Panc1 (cell line): Measurements from ENCODE around the gene C2orf81. TPM values are rescaled to one million over a fixed set of nuclear protein-coding genes. Genes with fewer than 3 reads are reported as not detected.

ENCODE experiments used
- ATAC-seq: fragments of 200-7000 bp; cut with Tn5 transposase; 2 replicates; pipeline ENCODE4 v1.9.1; 2020; ENCODE audit warnings: mild to moderate bottlenecking, moderate library complexity
- BruUV-seq: library from RNA; stranded (reverse); fragments of 400-500 nt; replicated peaks from 2 replicates; lab custom pipeline; 2021; lab: Mats Ljungman, UMichigan
- CTCF ChIA-PET: fragments of 300-600 bp; sonication (Branson Sonifier 250); formaldehyde crosslinking; loops from one replicate; lab custom pipeline; 2022; ENCODE audit warnings: antibody characterized with exemption; lab: Charles Lee
- POLR2A ChIA-PET: fragments of 300-600 bp; sonication (Branson Sonifier 250); formaldehyde crosslinking; loops from one replicate; lab custom pipeline; 2022; ENCODE audit warnings: antibody characterized with exemption; lab: Charles Lee
- DNase-seq: peaks from one replicate; pipeline ENCODE4 v3.0.0-alpha.2; 2010; ENCODE audit warnings: low read depth, low spot score
- H3K27ac ChIP-seq: 2 replicates; pipeline ENCODE4 v1.5.1; 2011; ENCODE audit warnings: mild to moderate bottlenecking, low read length, inconsistent platforms
- H3K27me3 ChIP-seq: fragments of 200-500 bp; sonication (Bioruptor generic); 2 replicates; pipeline ENCODE4 v1.6.0; 2014; ENCODE audit warnings: low read length, inconsistent platforms; ENCODE audit not compliant: control insufficient read depth, insufficient read depth
- H3K36me3 ChIP-seq: fragments of 200-500 bp; sonication (Bioruptor generic); 2 replicates; pipeline ENCODE4 v1.5.1; 2014; ENCODE audit warnings: inconsistent platforms, mild to moderate bottlenecking, low read length, moderate library complexity; ENCODE audit not compliant: control insufficient read depth, insufficient read depth
- H3K4me1 ChIP-seq: 2 replicates; pipeline ENCODE4 v1.5.1; 2011; ENCODE audit warnings: inconsistent platforms, mild to moderate bottlenecking, low read length, moderate library complexity; ENCODE audit not compliant: control insufficient read depth, insufficient read depth
- H3K4me3 ChIP-seq, 2 experiments: 2 replicates each; pipeline ENCODE4 v1.5.1; 2011 to 2012; ENCODE audit warnings: low read depth in 2 of 2, low read length in 2 of 2, mild to moderate bottlenecking in 2 of 2, inconsistent platforms in 1 of 2, moderate library complexity in 1 of 2
- H3K9me3 ChIP-seq: fragments of 200-500 bp; sonication (Bioruptor generic); 2 replicates; pipeline ENCODE4 v1.5.1; 2014; ENCODE audit warnings: low read depth, mild to moderate bottlenecking, inconsistent platforms, low read length, moderate library complexity; ENCODE audit not compliant: control insufficient read depth, insufficient read depth
- CTCF ChIP-seq: fragments of 450-650 bp; IDR thresholded peaks from 2 replicates; pipeline ENCODE4 v1.5.1; 2017; ENCODE audit warnings: mild to moderate bottlenecking
- POLR2AphosphoS5 ChIP-seq: IDR thresholded peaks from 2 replicates; pipeline ENCODE4 v1.6.1; 2012; ENCODE audit warnings: mild to moderate bottlenecking, low read depth, low read length, moderate library complexity
- REST ChIP-seq, 2 experiments: IDR thresholded peaks; 2 replicates each; pipeline ENCODE4 v1.6.1; 2011 to 2012; ENCODE audit warnings: low read depth in 2 of 2, control low read depth in 1 of 2, low read length in 1 of 2, mild to moderate bottlenecking in 1 of 2, moderate library complexity in 1 of 2; ENCODE audit not compliant: insufficient read depth in 1 of 2
- SIN3A ChIP-seq: IDR thresholded peaks from 2 replicates; pipeline ENCODE4 v1.6.1; 2012; ENCODE audit warnings: low read depth, mild to moderate bottlenecking, low read length, moderate library complexity, borderline replicate concordance; ENCODE audit not compliant: insufficient read depth
- TCF7L2 ChIP-seq: IDR thresholded peaks from 2 replicates; pipeline ENCODE4 v1.6.1; 2011; ENCODE audit warnings: mild to moderate bottlenecking, low read depth, low read length, inconsistent platforms
- in situ Hi-C: cut with HindIII; loops from 2 replicates; pipeline ENCODE4 v1.10.0; 2016; ENCODE audit warnings: low sequenced_read_pairs, low pct_unique_long_range_greater_than_20kb
- intact Hi-C: fragments of 100-400 bp; cut with micrococcal nuclease; formaldehyde crosslinking; loops from one replicate; pipeline ENCODE4 v1.10.0; 2022; ENCODE audit not compliant: unreplicated experiment
- total RNA-seq: library from RNA; stranded (reverse); gene quantifications from one replicate; pipeline ENCODE4 v1.2.1, GENCODE V29; 2021; ENCODE audit not compliant: unreplicated experiment

Gene C2orf81
- total RNA-seq, 1 experiment from 2014 or later = 3.9 TPM

GRCh38 chr2:74385396-74385795 lies 36.0 kb downstream of the C2orf81 start:
- TF ChIP-seq REST (IDR thresholded peaks at IDR 0.05; ENCODE audit: insufficient read depth in 1 of 2, low read depth in 2 of 2, low read length in 1 of 2) = no peak
- no peak for TF ChIP-seq POLR2AphosphoS5
- no peak for TF ChIP-seq CTCF
- no peak for TF ChIP-seq TCF7L2
- no peak for TF ChIP-seq SIN3A
- Histone ChIP-seq H3K27me3 (no peaks in the 10 kb centered on the region), H3K27ac (no peak overlapping the region), H3K4me1 (peaks cover 11% of the 10 kb centered on the region; the same call in 1 of the 2 replicates), H3K36me3 (peaks cover 2% of the 10 kb centered on the region; the same call in 1 of the 2 replicates), H3K9me3 (no peaks in the 10 kb centered on the region), H3K4me3 (no peak overlapping the region)
- in situ Hi-C loops = no loop called here
- no peak for DNase-seq
- intact Hi-C loops = no loop called here
- no peak for ATAC-seq
- CTCF ChIA-PET = no interaction called here
- no TSS peak for BruUV-seq
- POLR2A ChIA-PET = no interaction called here

- no peak for TF ChIP-seq CTCF
- TF ChIP-seq REST (IDR thresholded peaks at IDR 0.05; ENCODE audit: insufficient read depth in 1 of 2, low read depth in 2 of 2, low read length in 1 of 2) = no peak
- TF ChIP-seq TCF7L2 = no peak
- no peak for TF ChIP-seq POLR2AphosphoS5
- TF ChIP-seq SIN3A = no peak
Measured at GRCh38 chr2:74384051-74384450, 37.4 kb downstream of the C2orf81 start.

More at GRCh38 chr2:74384051-74384450, 37.4 kb downstream of the C2orf81 start:
- no peak for DNase-seq
- no TSS peak for BruUV-seq
- Histone ChIP-seq H3K36me3 (peaks cover 2% of the 10 kb centered on the region; the same call in 1 of the 2 replicates), H3K27me3 (no peaks in the 10 kb centered on the region), H3K4me3 (no peak overlapping the region), H3K4me1 (peaks cover 6% of the 10 kb centered on the region; the same call in 1 of the 2 replicates), H3K27ac (no peak overlapping the region), H3K9me3 (no peaks in the 10 kb centered on the region)
- intact Hi-C loops = no loop called here
- in situ Hi-C loops = no loop called here
- CTCF ChIA-PET = no interaction called here
- ATAC-seq = no peak
- POLR2A ChIA-PET = no interaction called here
